ENCODE data around the gene KDM5A. TPM values are rescaled to one million over a fixed set of nuclear protein-coding genes. Genes with fewer than 3 reads are reported as not detected.
"Not testable (repeated sequence)": the region's sequence is repeated elsewhere in the genome, so short reads cannot be mapped to it uniquely, and the experiment has no call there.

Gene KDM5A
- total RNA-seq, 1 donor, result 46.2 TPM

- no peak for DNase-seq (ENCODE audit: low read depth)
- H3K4me3 ChIP-seq (ENCODE audit: low read depth, low read length), result no peak overlapping the region
- TF ChIP-seq CTCF (IDR thresholded peaks at IDR 0.05; ENCODE audit: insufficient read depth, low read length), result no peak
These were observed 152.7 kb downstream of the KDM5A start for GRCh38 chr12:236445-236844.

GRCh38 chr12:235967-236366, 153.2 kb downstream of the KDM5A start:
- not testable (repeated sequence) for DNase-seq (ENCODE audit: low read depth); H3K4me3 ChIP-seq (ENCODE audit: low read depth, low read length)

- DNase-seq (ENCODE audit: low read depth), result no peak
- no peak for TF ChIP-seq CTCF (IDR thresholded peaks at IDR 0.05; ENCODE audit: insufficient read depth, low read length)
- no peak overlapping the region for H3K4me3 ChIP-seq (ENCODE audit: low read depth, low read length)
These were observed 154.2 kb downstream of the KDM5A start for GRCh38 chr12:234891-235415.

- no peak for DNase-seq (ENCODE audit: low read depth)
- TF ChIP-seq CTCF (IDR thresholded peaks at IDR 0.05; ENCODE audit: insufficient read depth, low read length), result no peak
- H3K4me3 ChIP-seq (ENCODE audit: low read depth, low read length), result no peak overlapping the region
These were observed 155.1 kb downstream of the KDM5A start for GRCh38 chr12:234019-234418.

GRCh38 chr12:233615-233968, 155.5 kb downstream of the KDM5A start:
- TF ChIP-seq CTCF (IDR thresholded peaks at IDR 0.05; ENCODE audit: insufficient read depth, low read length), result no peak
- H3K4me3 ChIP-seq (ENCODE audit: low read depth, low read length), result no peak overlapping the region
- DNase-seq (ENCODE audit: low read depth), result no peak

GRCh38 chr12:232731-233614, 156.1 kb downstream of the KDM5A start:
- TF ChIP-seq CTCF (IDR thresholded peaks at IDR 0.05; ENCODE audit: insufficient read depth, low read length), result no peak
- H3K4me3 ChIP-seq (ENCODE audit: low read depth, low read length), result no peak overlapping the region
- DNase-seq (ENCODE audit: low read depth), result no peak

- TF ChIP-seq CTCF (IDR thresholded peaks at IDR 0.05; ENCODE audit: insufficient read depth, low read length), result no peak
- DNase-seq (ENCODE audit: low read depth), result no peak
- H3K4me3 ChIP-seq (ENCODE audit: low read depth, low read length), result no peak overlapping the region
These were observed 158.0 kb downstream of the KDM5A start for GRCh38 chr12:230925-231671.
